Ecto neural progenitor cell (in vitro differentiated cells): ENCODE results near the gene NAT10.
A peak's percentile ranks its signal among the peaks of the same experiment; 100 is the strongest.

Source experiments
- DNase-seq: peaks from one replicate; pipeline ENCODE4 v3.0.0-alpha.2; 2018; ENCODE audit warnings: low spot score

NAT10 gene

GRCh38 chr11:34189191-34189590, 83.8 kb downstream of the NAT10 start:
- DNase-seq = no peak

GRCh38 chr11:34190192-34191139, 85.0 kb downstream of the NAT10 start:
- no peak for DNase-seq

GRCh38 chr11:34191578-34191977, 86.1 kb downstream of the NAT10 start:
- no peak for DNase-seq

- peak; percentile 68 for DNase-seq
These were observed 87.3 kb downstream of the NAT10 start for GRCh38 chr11:34192481-34193401.

- DNase-seq = no peak
These were observed 89.3 kb downstream of the NAT10 start for GRCh38 chr11:34194576-34195335.
